ENCODE data around the gene RSPH4A.
"Not testable (repeated sequence)": the region's sequence is repeated elsewhere in the genome, so short reads cannot be mapped to it uniquely, and the experiment has no call there.

The RSPH4A gene

GRCh38 chr6:116663308-116663707 is 47.0 kb downstream of the RSPH4A start:
- no peak overlapping the region for H3K4me3 ChIP-seq (ENCODE audit: low read length)
- no peak for TF ChIP-seq ZNF274 (IDR thresholded peaks at IDR 0.05; ENCODE audit: low read depth, low read length)

GRCh38 chr6:116664169-116664568 is 47.9 kb downstream of the RSPH4A start:
- not testable (repeated sequence) for H3K4me3 ChIP-seq (ENCODE audit: low read length)

GRCh38 chr6:116665464-116665863 is 49.2 kb downstream of the RSPH4A start:
- H3K4me3 ChIP-seq (ENCODE audit: low read length) = peak overlapping the region; percentile 61
- TF ChIP-seq ZNF274 (IDR thresholded peaks at IDR 0.05; ENCODE audit: low read depth, low read length) = no peak

- no peak for TF ChIP-seq ZNF274 (IDR thresholded peaks at IDR 0.05; ENCODE audit: low read depth, low read length)
- H3K4me3 ChIP-seq (ENCODE audit: low read length) = peak overlapping the region; percentile 33; the same call in 1 of the 2 replicates
These were observed 50.6 kb downstream of the RSPH4A start for GRCh38 chr6:116666869-116667268.

GRCh38 chr6:116667623-116668022 is 51.3 kb downstream of the RSPH4A start:
- peak overlapping the region; percentile 81 for H3K4me3 ChIP-seq (ENCODE audit: low read length)
- TF ChIP-seq ZNF274 (IDR thresholded peaks at IDR 0.05; ENCODE audit: low read depth, low read length) = no peak

GRCh38 chr6:116672306-116672705 is 56.0 kb downstream of the RSPH4A start:
- H3K4me3 ChIP-seq (ENCODE audit: low read length) = no peak overlapping the region
- no peak for TF ChIP-seq ZNF274 (IDR thresholded peaks at IDR 0.05; ENCODE audit: low read depth, low read length)

GRCh38 chr6:116676021-116676420 is 59.7 kb downstream of the RSPH4A start:
- no peak for TF ChIP-seq ZNF274 (IDR thresholded peaks at IDR 0.05; ENCODE audit: low read depth, low read length)
- H3K4me3 ChIP-seq (ENCODE audit: low read length) = no peak overlapping the region

GRCh38 chr6:116680880-116681672 is 64.8 kb downstream of the RSPH4A start, which contains the start of gene KPNA5:
Gene KPNA5, plus strand, starts transcription at chr6:116681211. Its CDS starts 124 bp downstream, at chr6:116681335.
- no peak for TF ChIP-seq ZNF274 (IDR thresholded peaks at IDR 0.05; ENCODE audit: low read depth, low read length)

GRCh38 chr6:116682334-116682712 is 66.0 kb downstream of the RSPH4A start:
- no peak for TF ChIP-seq ZNF274 (IDR thresholded peaks at IDR 0.05; ENCODE audit: low read depth, low read length)
- H3K4me3 ChIP-seq (ENCODE audit: low read length) = peak overlapping the region; percentile 67

More at GRCh38 chr6:116680880-116681672, 64.8 kb downstream of the RSPH4A start, which contains the start of gene KPNA5:
- H3K4me3 ChIP-seq (ENCODE audit: low read length) = peak within 1 kb of the TSS; percentile 84
